Stimulated activated CD8-positive, alpha-beta memory T cell treated with anti-CD3 and anti-CD28 coated beads, Interleukin-7, amount 100 ng/mL, for 1 hour (primary cell): ENCODE results near the gene GPATCH2L.

Source experiments
- DNase-seq, 2 donors: peaks; one replicate each; pipeline ENCODE4 v3.0.0-alpha.2; 2020; ENCODE audit warnings: low read depth in 2 of 2

The GPATCH2L gene

DNA sequence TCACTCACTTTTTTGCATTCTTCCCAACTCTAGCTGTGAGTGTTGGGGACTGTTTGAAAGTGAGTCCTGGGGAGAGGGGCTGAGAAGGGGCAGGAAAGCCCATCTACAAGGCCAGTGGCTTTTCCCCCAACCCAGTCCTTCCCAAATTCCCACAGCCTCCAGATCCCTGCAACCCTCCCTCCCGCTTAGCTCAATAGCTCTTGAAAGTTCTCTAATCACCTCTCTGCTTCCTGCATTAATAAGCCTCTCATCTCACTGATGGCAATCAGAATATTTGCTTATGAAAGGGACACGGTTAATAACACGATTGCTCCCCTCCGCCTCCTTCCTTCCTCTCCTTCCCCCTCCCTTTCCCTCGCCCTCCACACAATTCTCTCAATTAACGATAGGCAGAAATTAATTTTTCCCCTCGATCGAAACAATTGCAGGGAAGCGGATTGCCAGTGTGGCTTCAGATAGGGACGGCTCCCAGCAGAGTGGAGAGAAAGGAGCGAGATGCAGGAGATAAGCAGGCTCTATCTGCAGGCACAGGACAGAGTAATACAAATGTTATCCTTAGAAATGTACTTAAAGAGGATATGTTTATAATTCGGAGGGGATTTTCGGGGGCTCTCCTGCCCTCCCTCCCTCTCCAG, 15.1 kb upstream of the GPATCH2L start:
- no peak for DNase-seq

DNA sequence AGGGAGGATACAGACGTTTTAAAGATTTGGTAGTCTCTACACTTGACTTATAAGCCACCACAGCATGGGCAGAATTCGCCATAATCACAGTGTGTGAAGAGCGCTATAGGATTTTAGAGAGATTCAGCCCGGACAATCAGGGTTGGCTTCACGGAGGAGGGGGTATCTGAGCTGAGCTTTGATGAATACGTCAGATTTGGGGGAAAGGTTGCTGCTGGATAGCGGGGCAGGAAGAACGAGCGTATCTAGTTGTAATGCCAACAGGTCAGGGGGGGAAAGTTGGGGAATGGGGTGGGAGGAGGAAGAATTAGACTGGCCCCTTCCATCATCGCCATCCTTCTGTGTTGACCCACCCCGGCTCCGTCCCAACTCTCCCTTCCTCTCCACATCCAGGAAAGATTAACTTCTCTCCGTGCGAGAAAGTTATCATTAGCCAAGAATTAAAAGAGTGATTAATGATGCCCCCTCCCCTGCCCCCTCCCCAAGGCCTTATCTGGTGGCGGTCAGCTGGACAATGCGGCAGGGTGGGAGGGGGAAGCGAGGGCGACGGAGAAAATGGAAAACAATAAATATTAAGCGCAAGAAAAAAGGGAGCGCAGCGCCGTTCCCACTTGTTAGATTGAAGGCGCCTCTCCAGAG, 13.5 kb upstream of the GPATCH2L start:
- DNase-seq, result no peak

DNA sequence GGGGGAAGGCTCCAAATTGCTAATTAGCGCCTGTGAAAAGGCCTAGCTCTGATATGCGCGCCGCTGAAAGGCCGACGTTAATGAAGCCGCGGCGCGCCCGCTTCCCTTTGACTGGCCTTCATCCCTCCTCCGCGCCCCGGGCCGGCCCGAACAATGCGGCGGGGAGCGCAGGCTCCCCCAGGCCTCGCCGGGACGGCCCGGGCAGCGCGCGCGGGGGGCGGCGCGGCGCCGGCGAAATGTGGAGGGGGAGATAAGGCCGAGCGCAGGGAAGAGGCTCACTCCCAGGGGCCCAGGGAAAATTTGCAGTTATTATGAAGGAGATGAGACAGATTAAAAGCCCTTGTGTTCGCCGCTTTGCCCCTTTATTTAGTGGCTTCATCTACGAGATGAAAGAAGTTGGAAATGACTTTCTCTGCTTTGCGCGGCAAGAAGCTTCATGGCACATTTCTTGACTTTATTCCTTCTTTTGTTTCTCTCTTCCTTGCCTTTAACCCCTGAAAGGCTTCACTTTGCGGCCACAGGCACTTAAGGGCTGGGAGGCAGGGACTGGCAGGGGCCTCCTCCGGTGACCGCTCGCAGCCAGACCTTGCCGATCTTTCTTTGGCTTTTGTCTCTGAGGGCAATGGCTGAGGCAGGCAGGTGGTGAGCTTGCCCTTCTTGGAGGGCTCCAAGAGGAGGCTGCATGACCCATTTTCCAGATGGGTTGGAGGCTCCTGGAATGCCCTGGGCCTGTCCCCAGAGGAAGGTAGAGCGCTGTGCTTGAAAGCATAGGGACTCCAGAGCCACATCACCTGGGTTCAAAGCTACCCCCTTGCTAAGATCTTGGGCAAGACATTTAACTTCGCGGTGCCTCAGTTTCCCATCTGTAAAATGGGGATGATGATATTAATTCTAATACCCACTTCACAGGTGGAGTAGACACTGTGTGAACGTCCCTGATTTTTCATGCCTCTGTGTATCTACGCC, 12.7 kb upstream of the GPATCH2L start:
- DNase-seq, result no peak

DNA sequence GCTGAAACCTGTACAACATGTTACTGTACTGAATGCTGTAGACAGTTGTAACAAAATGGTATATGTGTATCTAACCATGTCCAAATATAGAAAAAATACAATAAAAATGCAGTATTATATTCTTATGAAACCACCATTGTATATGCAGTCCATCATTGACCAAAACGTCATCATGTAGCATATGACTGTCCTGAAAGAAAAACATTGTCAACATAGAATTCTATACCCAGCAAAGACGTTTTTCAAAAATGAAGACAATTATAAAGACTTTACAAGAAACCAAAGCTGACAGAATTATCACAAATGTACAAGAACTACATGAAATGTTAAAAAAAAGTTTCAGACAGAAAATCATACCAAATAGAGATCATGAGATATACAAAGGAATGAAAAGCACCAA, 8.1 kb upstream of the GPATCH2L start:
- DNase-seq, result no peak

DNA sequence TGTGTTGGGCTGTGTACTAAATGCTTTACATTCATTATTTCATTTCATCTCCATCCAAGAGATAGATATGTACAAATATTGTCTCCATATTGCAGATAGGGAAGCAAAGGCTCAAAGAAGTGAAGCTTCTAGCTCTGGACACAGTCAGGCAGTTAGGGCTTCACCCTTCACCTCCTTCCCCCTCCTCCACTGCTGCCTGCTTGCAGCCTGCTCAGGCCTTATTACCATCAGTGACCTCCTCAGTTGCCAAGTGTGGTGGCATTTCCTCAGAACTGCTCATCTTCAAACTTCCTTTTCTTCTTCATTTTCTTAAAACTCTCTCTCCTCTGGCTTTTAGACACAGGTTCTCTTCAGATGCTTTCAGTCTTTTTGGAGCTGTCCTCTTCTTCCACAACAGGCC, 4.7 kb upstream of the GPATCH2L start:
- DNase-seq, result no peak

DNA sequence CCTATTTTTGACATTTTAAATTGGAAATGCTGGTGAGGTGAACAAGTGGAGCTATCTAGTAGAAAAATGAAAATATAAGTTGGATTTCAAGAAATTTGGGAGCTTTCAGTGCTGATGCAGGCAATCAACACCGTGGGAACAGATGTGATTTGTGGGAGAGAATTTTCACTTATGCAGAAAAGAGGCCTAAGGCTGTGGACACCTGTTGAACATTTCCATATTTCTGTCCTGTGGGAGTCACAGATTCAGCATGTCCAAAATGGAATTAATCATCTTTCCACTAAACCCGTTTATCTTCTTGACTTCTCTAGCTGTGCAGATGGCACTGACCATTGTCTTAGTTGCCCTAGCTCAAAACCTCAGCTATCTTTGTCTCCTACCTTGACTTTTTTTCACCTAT, 2.5 kb upstream of the GPATCH2L start:
- no peak for DNase-seq

DNA sequence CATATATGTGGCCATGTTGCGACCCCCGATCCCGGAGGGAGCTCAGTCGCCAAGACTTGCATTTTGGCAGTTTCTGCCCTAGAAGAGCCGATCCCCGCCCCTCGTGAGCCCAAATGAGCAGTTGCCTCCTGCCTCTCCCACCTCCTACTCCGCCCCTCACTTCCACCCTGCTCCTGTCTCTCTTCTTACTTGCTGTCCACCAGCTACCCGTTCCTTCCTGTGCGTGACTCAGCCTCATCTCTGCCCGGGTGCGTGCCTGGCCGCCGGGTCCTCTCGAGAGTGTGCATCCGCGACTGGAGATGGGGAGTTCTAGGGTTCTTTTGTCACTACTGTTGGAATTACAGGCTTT, 585 bp downstream of the GPATCH2L start:
- DNase-seq, result peak; percentile 28 to 45

DNA sequence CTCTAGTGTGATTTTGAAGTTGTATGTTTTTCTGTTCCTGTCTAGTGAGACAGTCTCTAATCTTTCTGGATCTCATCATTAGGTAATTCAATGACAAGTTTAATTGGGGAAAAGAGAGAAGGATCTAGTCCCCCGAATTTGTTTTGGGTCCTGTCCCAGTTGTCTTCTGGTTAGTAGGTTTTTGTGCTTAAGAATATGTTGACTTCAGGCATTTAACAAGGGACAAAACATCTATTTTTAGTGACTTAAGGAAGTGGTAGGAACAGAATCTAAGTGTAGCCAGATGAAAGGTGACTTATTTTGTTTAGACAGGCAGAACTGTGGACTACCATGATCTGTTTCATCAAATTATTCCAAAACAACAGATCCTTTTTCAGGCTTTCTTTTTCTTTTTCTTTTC, 2.2 kb downstream of the GPATCH2L start:
- DNase-seq, result no peak

DNA sequence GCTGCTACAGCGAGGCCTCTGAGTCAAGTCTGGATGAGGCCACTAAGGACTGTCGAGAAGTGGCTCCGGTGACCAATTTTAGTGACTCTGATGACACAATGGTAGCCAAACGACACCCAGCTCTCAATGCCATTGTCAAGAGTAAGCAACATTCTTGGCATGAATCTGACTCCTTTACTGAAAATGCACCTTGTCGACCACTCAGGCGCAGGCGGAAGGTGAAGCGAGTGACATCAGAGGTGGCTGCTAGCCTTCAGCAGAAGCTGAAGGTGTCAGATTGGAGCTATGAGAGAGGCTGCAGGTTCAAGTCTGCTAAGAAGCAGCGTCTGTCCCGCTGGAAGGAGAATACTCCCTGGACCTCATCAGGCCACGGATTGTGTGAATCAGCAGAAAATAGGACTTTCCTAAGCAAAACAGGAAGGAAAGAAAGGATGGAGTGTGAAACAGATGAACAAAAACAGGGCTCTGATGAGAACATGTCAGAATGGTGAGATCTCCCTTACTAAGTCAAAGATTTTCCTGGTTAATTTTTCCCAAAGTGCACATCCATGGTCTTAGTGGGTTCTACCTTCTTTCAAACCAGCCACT, 2.9 kb downstream of the GPATCH2L start:
- DNase-seq, result no peak

DNA sequence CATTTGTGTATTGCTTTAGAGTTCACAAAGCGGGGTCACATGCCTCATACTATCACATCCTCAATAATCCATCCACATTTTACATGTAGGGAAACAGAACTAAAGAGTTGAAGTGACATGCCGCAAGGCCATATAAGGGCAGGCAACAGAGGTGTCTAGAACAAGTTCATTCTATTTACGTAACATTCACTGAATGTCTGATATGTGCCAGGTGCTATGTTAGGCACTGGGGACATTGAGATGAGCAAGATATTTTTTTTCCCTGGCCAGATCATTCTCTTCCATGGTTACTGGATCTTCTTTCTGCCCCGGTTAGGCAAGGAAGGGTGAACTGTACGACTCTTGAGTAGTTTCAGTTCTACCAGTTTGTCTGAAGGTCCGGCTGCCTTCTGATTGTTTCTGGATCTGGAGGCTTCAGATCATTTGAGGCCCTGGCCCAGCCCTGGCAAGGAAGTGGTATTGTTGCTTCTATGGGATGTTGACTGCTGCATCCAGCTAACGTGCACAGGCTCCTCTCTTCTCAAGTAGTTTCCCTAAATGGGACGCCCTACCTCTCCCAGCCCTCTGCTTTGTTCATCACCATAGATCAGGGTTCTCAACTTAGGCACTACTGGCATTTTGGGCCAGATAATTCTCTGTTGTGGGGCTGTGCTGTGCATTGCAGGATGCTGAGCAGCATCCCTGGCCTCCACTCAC, 12.1 kb downstream of the GPATCH2L start:
- no peak for DNase-seq

DNA sequence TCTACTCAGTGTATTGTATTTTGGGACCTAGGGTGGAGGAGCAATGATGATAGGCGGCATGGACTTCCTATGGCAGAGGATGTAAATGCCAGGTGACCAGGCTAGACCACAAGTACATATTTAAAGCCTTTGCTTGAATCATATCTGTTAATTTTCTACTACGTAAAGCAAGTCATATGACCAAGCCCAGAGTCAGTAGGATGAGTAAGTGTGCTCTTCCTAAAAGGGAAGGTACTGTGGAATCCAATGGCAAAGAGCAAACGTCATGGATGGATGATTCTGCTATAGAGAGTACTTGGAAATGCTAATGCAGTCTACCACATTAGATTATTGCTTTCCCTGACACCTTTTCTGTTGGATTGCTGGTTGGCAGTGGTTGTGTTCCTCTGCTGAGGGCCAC, 16.8 kb downstream of the GPATCH2L start:
- DNase-seq, result no peak

DNA sequence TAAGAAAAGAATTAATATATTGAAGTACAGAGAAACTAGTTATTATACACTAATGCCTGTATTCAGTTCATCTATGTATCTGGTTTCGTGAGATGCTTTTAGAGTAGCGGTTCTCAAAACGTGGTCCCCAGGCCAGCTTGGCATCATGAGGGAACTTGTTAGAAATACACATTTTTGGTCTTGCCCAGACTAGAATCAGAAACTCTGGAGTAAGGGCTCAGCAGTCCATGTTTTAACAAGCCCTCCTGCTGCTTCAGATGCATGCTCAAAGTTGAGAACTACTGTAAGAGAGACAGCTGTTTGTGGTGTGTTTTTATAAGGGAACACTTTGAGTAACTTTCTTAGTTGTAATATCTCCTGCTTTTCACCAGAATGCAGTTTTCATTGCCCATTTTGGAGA, 18.1 kb downstream of the GPATCH2L start:
- no peak for DNase-seq

DNA sequence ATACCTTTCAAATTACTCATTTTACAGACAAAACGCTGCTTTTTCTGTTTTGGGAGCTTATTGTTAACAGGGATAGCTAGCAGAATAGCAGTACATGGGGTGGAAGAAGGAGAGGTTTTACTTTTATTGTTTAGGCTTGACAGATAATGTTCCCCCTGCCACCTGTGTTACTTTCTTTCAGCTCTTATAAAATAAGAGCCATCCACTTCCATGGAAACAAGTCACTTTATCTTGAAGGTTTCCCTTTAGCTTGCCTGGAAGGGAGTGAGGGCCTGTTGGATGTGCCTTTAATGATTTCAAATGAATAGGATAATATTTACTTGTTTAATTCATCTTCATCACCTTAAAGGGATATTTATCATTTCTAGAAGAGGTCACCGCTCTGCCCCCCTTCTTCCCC, 23.3 kb downstream of the GPATCH2L start:
- no peak for DNase-seq

DNA sequence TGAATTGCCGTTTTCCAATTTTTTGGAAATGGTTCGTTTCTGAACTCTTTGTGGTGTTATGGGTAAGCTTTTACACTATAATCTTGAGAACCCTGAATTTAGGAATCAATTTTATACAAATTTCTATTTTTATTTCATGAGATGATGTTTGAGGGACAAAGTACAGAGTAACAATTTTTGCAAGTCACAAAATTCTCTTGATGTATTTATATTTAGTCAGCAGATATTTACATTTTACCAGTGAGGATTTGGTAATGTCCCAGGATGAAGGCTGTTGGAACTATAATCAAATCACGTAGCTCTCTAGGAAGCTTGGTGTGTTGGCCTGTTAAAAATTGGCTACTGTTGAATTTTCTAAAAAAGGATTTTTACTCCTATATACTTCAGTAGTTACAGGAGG, 24.2 kb downstream of the GPATCH2L start:
- DNase-seq, result no peak

DNA sequence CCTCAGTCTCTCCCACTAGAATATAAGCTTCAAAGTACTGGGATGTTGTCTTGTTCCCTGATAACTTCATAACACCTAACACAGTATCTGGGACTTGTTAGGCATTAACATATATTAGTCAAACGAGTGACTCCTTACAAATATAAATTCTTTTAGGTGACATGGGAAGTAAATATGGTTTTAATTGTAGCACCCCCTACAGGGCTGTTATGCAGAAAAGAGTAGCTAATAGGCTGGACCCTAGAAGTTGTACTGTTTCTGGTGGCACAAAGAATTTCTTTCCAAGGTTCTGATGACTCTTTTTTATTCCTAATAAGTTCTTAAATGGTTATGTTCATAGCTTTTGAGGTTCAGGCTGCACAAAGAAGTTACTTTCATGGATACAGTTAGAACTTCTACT, 29.8 kb downstream of the GPATCH2L start:
- DNase-seq, result no peak

DNA sequence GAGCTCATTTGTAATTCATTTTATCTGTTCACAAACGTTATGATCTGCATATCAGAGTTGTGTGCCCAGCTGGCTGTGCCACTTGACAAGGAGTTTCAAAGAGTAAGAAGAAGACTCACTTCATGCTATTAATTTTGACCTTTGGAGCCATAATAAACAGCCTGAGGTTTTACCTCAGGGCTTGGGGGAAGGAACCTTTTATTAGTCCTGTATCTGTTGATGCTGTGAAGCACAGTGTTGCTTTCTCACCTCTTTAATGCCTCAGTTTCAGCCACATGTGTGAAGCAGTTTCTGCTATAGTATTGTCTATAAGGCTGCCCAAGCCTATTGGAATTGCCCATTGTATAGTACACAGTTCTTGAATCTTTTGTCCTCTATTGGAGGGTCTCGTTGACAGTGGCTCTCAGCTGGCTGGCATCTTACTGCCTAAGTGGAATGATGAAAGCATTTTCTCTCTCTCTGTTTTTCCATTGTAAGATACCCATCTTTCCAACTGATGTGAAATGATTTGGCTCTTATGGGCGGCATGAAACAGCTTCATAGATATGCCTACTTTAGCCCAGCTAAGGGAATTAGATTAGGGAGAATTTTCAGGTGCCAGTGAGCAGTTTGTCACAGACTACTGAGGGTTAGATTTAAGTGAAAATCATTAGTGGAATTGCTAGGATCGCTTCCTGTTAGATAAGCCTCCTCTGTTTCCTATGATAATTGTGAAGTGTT, 34.7 kb downstream of the GPATCH2L start:
- no peak for DNase-seq

DNA sequence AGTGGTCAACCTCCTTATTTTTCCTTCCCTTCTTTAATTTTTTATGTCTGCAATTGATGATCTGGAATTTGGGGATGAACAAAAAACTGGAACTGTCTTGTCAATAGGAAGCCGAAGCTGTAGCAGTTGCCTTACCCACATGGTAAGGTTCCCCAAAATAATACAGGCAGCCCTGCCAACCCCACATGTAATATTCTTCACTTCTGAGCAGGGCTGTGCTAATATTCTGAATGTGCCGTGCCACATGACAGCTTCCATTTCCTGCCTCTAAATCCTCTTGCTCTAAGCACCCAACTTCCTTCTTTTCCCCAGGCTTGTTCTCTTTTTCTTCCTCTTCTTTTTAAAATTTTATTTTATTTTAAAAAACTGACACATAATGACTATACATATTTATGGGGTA, 39.6 kb downstream of the GPATCH2L start:
- DNase-seq, result no peak

DNA sequence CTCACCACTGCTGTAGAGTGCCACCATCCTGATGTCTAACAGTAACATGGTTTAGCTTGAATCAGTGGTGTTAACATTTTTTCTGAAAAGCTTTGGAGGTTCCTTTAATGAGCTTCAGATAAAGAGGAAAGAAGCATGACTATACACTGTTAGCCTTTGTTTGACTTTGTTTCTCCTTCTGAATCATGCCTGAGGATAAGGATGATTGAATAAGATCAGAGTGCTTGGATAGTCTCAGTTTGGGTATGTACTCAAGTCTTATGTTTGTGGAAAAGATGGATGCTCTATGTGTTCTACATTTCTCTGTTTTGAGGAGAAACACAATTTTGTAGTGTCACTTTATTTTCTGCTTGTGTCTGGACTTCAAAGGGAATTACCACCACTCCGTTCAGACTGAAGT, 42.0 kb downstream of the GPATCH2L start:
- no peak for DNase-seq

DNA sequence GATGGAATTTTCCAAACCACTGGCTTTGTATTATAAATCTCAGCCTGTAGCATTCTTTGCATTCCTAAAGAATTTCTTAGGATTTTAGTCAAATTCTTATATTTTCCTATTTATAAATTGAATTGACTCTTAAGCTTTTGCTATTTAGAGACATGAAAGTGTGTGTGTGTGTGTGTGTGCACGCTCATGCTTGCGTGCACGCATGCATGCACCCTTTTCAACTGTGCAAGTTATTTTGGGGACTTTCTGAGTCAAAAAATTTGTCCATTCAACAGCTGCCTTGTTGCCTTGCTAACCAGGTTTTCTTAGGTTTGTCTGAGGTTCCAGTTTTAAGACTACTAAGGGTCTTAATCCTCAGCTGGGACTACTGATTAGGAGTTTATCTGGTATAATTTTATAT, 42.6 kb downstream of the GPATCH2L start:
- no peak for DNase-seq

DNA sequence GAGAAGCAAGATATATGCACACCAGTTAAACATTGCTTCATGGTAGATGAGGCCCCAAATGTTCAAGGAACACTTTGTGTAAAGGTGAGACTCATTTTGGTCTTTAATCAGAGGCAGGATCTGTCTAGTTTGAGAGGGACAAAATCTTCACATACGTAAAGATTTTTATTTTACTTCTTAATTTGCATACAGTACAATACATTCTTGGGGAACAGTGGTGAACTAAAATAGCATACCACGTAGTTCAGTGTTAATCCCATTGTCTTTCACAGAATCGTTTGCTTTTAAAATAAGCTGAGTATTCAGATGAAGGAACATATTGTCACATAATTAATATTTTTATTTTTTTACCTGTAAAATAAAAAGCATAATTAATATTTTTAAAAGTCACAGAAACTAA, 43.3 kb downstream of the GPATCH2L start:
- DNase-seq, result no peak

DNA sequence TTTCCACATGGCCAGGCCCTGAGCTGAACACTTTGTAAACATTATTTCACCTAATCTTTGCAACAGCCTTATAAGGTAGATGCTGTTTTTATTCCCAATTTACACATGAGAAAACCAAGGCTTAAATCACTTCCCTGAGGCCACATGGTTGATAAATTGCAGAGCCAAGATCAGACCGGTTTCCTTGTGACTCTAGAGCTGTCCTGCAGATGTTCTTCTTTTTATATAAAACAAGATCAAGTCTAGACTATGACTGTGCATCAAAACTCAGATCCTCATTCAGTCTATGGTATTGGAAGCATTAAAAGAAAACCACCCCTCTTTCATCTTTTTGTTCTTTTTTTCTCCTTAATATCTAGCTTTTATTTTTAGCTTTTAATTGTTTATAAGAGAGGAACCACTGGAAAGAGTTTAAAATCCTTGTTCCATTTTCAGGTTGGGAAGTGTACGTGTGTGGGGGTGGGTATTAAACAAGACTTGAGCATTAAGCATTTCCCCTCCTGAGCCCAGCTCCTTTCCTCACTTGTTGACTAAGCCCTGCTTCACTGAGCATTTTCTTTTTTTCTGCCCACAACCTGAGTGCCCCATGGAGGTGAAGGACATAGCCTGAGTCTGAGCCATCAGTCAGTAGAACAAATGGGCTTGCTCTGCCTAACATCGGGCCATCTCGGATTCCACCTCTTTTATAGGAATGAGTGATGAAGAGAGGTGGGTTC, 45.4 kb downstream of the GPATCH2L start:
- DNase-seq, result no peak
